Measurements from ENCODE around the gene DYRK3. TPM values are rescaled to one million over a fixed set of nuclear protein-coding genes. Genes with fewer than 3 reads are reported as not detected.

Gene DYRK3
- polyA plus RNA-seq, 1 donor (not counting 4 experiments of a cell fraction or from before 2014, with no cell fraction given): 15.0 TPM

- dilution Hi-C loops (cut with MboI; ENCODE audit: extremely low pct_ligation_motif_present, low sequenced_read_pairs): no loop called here
- Histone ChIP-seq H3K9ac (ENCODE audit: control insufficient read depth, extremely low read depth, insufficient read depth, low read length) (no peak overlapping the region), H3K27ac (ENCODE audit: control insufficient read depth, insufficient read depth, low read length) (no peak overlapping the region), H3K4me2 (ENCODE audit: control insufficient read depth, extremely low read depth, insufficient read depth, low read depth, low read length) (no peak overlapping the region), H3K36me3 (ENCODE audit: control insufficient read depth in 2 of 2, extremely low read depth in 1 of 2, insufficient read depth in 2 of 2, low read length in 2 of 2) (peaks cover 3 to 37% of the 10 kb centered on the region in 2 experiments), H3K27me3 (ENCODE audit: control insufficient read depth, extremely low read depth, insufficient read depth, low read length) (no peaks in the 10 kb centered on the region), H3K9me1 (ENCODE audit: control insufficient read depth, extremely low read depth, insufficient read depth, low read length) (peaks cover 4% of the 10 kb centered on the region), H3K4me1 (ENCODE audit: control insufficient read depth, extremely low read depth, insufficient read depth, low read length) (no peaks in the 10 kb centered on the region), H3K79me2 (ENCODE audit: control insufficient read depth, insufficient read depth, low read length) (peaks cover 6% of the 10 kb centered on the region), H3K4me3 (ENCODE audit: control insufficient read depth in 2 of 3, extremely low read depth in 1 of 3, insufficient read depth in 2 of 3, low read depth in 1 of 3, low read length in 3 of 3) (no peak overlapping the region), H4K20me1 (ENCODE audit: control insufficient read depth, extremely low read depth, insufficient read depth, low read length) (no peaks in the 10 kb centered on the region), H3K9me3 (ENCODE audit: control insufficient read depth, low read depth, low read length) (no peaks in the 10 kb centered on the region), H2AFZ (ENCODE audit: control insufficient read depth, low read length) (no peak overlapping the region)
- no peak for TF ChIP-seq CTCF (optimal IDR thresholded peaks at IDR 0.05 in 1 of 3, IDR thresholded peaks at IDR 0.05 in 1 of 3, conservative IDR thresholded peaks at IDR 0.05 in 1 of 3; ENCODE audit: extremely low read depth in 1 of 3, insufficient read depth in 2 of 3, low read length in 3 of 3)
- no peak for TF ChIP-seq EZH2 (IDR thresholded peaks at IDR 0.05; ENCODE audit: low read length)
- no peak for DNase-seq (ENCODE audit: low read depth, low spot score)
- no peak for FAIRE-seq
These were observed 11.9 kb downstream of the DYRK3 start for GRCh38 chr1:206647224-206647623.

- no peak for DNase-seq (ENCODE audit: low read depth, low spot score)
- H3K36me3 ChIP-seq (ENCODE audit: control insufficient read depth in 2 of 2, extremely low read depth in 1 of 2, insufficient read depth in 2 of 2, low read length in 2 of 2): peaks cover 3 to 32% of the 10 kb centered on the region in 2 experiments
- no peak overlapping the region for H3K9ac ChIP-seq (ENCODE audit: control insufficient read depth, extremely low read depth, insufficient read depth, low read length)
- no peak overlapping the region for H3K4me3 ChIP-seq (ENCODE audit: control insufficient read depth in 2 of 3, extremely low read depth in 1 of 3, insufficient read depth in 2 of 3, low read depth in 1 of 3, low read length in 3 of 3)
- no peak for FAIRE-seq
- H3K4me1 ChIP-seq (ENCODE audit: control insufficient read depth, extremely low read depth, insufficient read depth, low read length): peaks cover 8% of the 10 kb centered on the region
- H3K4me2 ChIP-seq (ENCODE audit: control insufficient read depth, extremely low read depth, insufficient read depth, low read depth, low read length): no peak overlapping the region
- dilution Hi-C loops (cut with MboI; ENCODE audit: extremely low pct_ligation_motif_present, low sequenced_read_pairs): no loop called here
- no peaks in the 10 kb centered on the region for H3K79me2 ChIP-seq (ENCODE audit: control insufficient read depth, insufficient read depth, low read length)
- H4K20me1 ChIP-seq (ENCODE audit: control insufficient read depth, extremely low read depth, insufficient read depth, low read length): no peaks in the 10 kb centered on the region
- H3K9me1 ChIP-seq (ENCODE audit: control insufficient read depth, extremely low read depth, insufficient read depth, low read length): peaks cover 4% of the 10 kb centered on the region
- H3K27me3 ChIP-seq (ENCODE audit: control insufficient read depth, extremely low read depth, insufficient read depth, low read length): no peaks in the 10 kb centered on the region
- H3K27ac ChIP-seq (ENCODE audit: control insufficient read depth, insufficient read depth, low read length): no peak overlapping the region
- H3K9me3 ChIP-seq (ENCODE audit: control insufficient read depth, low read depth, low read length): no peaks in the 10 kb centered on the region
- no peak overlapping the region for H2AFZ ChIP-seq (ENCODE audit: control insufficient read depth, low read length)
- no peak for TF ChIP-seq EZH2 (IDR thresholded peaks at IDR 0.05; ENCODE audit: low read length)
These were observed 14.1 kb downstream of the DYRK3 start for GRCh38 chr1:206649261-206649921.

- Histone ChIP-seq H3K36me3 (ENCODE audit: control insufficient read depth in 2 of 2, extremely low read depth in 1 of 2, insufficient read depth in 2 of 2, low read length in 2 of 2) (peaks cover 3 to 32% of the 10 kb centered on the region in 2 experiments), H4K20me1 (ENCODE audit: control insufficient read depth, extremely low read depth, insufficient read depth, low read length) (no peaks in the 10 kb centered on the region), H3K9ac (ENCODE audit: control insufficient read depth, extremely low read depth, insufficient read depth, low read length) (no peak overlapping the region), H2AFZ (ENCODE audit: control insufficient read depth, low read length) (no peak overlapping the region), H3K9me1 (ENCODE audit: control insufficient read depth, extremely low read depth, insufficient read depth, low read length) (peaks cover 4% of the 10 kb centered on the region), H3K9me3 (ENCODE audit: control insufficient read depth, low read depth, low read length) (no peaks in the 10 kb centered on the region), H3K79me2 (ENCODE audit: control insufficient read depth, insufficient read depth, low read length) (no peaks in the 10 kb centered on the region), H3K27me3 (ENCODE audit: control insufficient read depth, extremely low read depth, insufficient read depth, low read length) (no peaks in the 10 kb centered on the region), H3K4me1 (ENCODE audit: control insufficient read depth, extremely low read depth, insufficient read depth, low read length) (peaks cover 8% of the 10 kb centered on the region), H3K4me2 (ENCODE audit: control insufficient read depth, extremely low read depth, insufficient read depth, low read depth, low read length) (no peak overlapping the region), H3K27ac (ENCODE audit: control insufficient read depth, insufficient read depth, low read length) (no peak overlapping the region), H3K4me3 (ENCODE audit: control insufficient read depth in 2 of 3, extremely low read depth in 1 of 3, insufficient read depth in 2 of 3, low read depth in 1 of 3, low read length in 3 of 3) (no peak overlapping the region)
- no peak for TF ChIP-seq CTCF (optimal IDR thresholded peaks at IDR 0.05 in 1 of 3, IDR thresholded peaks at IDR 0.05 in 1 of 3, conservative IDR thresholded peaks at IDR 0.05 in 1 of 3; ENCODE audit: extremely low read depth in 1 of 3, insufficient read depth in 2 of 3, low read length in 3 of 3)
- no peak for TF ChIP-seq EZH2 (IDR thresholded peaks at IDR 0.05; ENCODE audit: low read length)
- FAIRE-seq (no peak), DNase-seq (ENCODE audit: low read depth, low spot score) (no peak)
- dilution Hi-C loops (cut with MboI; ENCODE audit: extremely low pct_ligation_motif_present, low sequenced_read_pairs): no loop called here
These were observed 15.7 kb downstream of the DYRK3 start for GRCh38 chr1:206651014-206651413.

Measured in keratinocyte (primary cell).